HG02610 (cell line): ENCODE data around the gene STIP1.

ENCODE experiments used
- ATAC-seq: cut with Tn5 transposase; IDR thresholded peaks from one replicate; pipeline ENCODE4 v1.9.1; 2021; ENCODE audit warnings: mild to moderate bottlenecking, moderate library complexity; ENCODE audit not compliant: unreplicated experiment

The STIP1 gene

GRCh38 chr11:64185693-64186491 is at the start of gene STIP1:
TSS of gene STIP1 (plus strand) at chr11:64186171. CDS start at chr11:64186262, 91 bp downstream.
- peak; percentile 79 for ATAC-seq

- no peak for ATAC-seq
Measured at GRCh38 chr11:64136765-64137441, 49.1 kb upstream of the STIP1 start.

GRCh38 chr11:64138398-64138797 is 47.6 kb upstream of the STIP1 start:
- ATAC-seq = no peak

GRCh38 chr11:64139049-64139448 is 46.9 kb upstream of the STIP1 start:
- ATAC-seq = no peak

- ATAC-seq = no peak
Measured at GRCh38 chr11:64140082-64140481, 45.9 kb upstream of the STIP1 start.

GRCh38 chr11:64141081-64141783 is 44.7 kb upstream of the STIP1 start:
- no peak for ATAC-seq

GRCh38 chr11:64144587-64145472 is 41.1 kb upstream of the STIP1 start:
- no peak for ATAC-seq

- no peak for ATAC-seq
Measured at GRCh38 chr11:64146036-64146955, 39.7 kb upstream of the STIP1 start.

- no peak for ATAC-seq
Measured at GRCh38 chr11:64148226-64148916, 37.6 kb upstream of the STIP1 start.

- ATAC-seq = no peak
Measured at GRCh38 chr11:64148917-64149617, 36.9 kb upstream of the STIP1 start.

- ATAC-seq = no peak
Measured at GRCh38 chr11:64150051-64150450, 35.9 kb upstream of the STIP1 start.

- no peak for ATAC-seq
Measured at GRCh38 chr11:64150481-64151239, 35.3 kb upstream of the STIP1 start.

- no peak for ATAC-seq
Measured at GRCh38 chr11:64151337-64151736, 34.6 kb upstream of the STIP1 start.

- peak; percentile 66 for ATAC-seq
Measured at GRCh38 chr11:64152841-64153691, 32.9 kb upstream of the STIP1 start.

- no peak for ATAC-seq
Measured at GRCh38 chr11:64153812-64154211, 32.2 kb upstream of the STIP1 start.

- ATAC-seq = no peak
Measured at GRCh38 chr11:64156235-64157011, 29.5 kb upstream of the STIP1 start.
